HL-60 (cell line): Measurements from ENCODE around the gene FBXW4.

Experiments
- DNase-seq, 2 experiments: peaks; one replicate each; pipeline ENCODE4 v3.0.0-alpha.2; 2010 to 2020; ENCODE audit warnings: low read depth in 1 of 2, low spot score in 1 of 2
- H3K27ac ChIP-seq: fragments of 250-450 bp; sonication (Bioruptor Pico); replicated peaks from 2 replicates; pipeline ENCODE4 v1.5.1; 2020; ENCODE audit warnings: mild to moderate bottlenecking, moderate library complexity
- H3K27me3 ChIP-seq: fragments of 250-450 bp; sonication (Bioruptor Pico); 2 replicates; pipeline ENCODE4 v1.5.1; 2021; ENCODE audit warnings: mild to moderate bottlenecking, moderate library complexity; ENCODE audit not compliant: insufficient read depth, poor library complexity, severe bottlenecking
- H3K4me3 ChIP-seq: replicated peaks from 2 replicates; pipeline ENCODE4 v1.5.1; 2011; ENCODE audit warnings: mild to moderate bottlenecking, control low read depth, low read length; ENCODE audit not compliant: insufficient read depth
- GABPA ChIP-seq: IDR thresholded peaks from 2 replicates; pipeline ENCODE4 v1.6.1; 2012; ENCODE audit warnings: low read depth
- POLR2AphosphoS5 ChIP-seq: IDR thresholded peaks from 2 replicates; pipeline ENCODE4 v1.6.1; 2012; ENCODE audit warnings: low read depth
- SPI1 ChIP-seq: IDR thresholded peaks from 2 replicates; pipeline ENCODE4 v1.6.1; 2012; ENCODE audit warnings: low read depth, mild to moderate bottlenecking, borderline replicate concordance
- TF ChIP-seq, protein P1 (sequence below): IDR thresholded peaks from 2 replicates; pipeline ENCODE4 v1.6.1; 2012; ENCODE audit warnings: low read depth; ENCODE audit not compliant: insufficient replicate concordance
- TF ChIP-seq, protein P2 (sequence below): IDR thresholded peaks from one replicate; pipeline ENCODE4 v1.5.1; 2011; ENCODE audit warnings: low read length, control low read depth, inconsistent platforms; ENCODE audit not compliant: insufficient read depth

FBXW4 gene

GRCh38 chr10:101720606-101721230, 25.7 kb upstream of the FBXW4 start:
- DNase-seq: no peak
- H3K27me3 ChIP-seq: peaks cover 3% of the 10 kb centered on the region
- no peak overlapping the region for H3K27ac ChIP-seq
- TF ChIP-seq POLR2AphosphoS5 (no peak), SPI1 (no peak), GABPA (no peak)
- TF ChIP-seq, protein P1, sequence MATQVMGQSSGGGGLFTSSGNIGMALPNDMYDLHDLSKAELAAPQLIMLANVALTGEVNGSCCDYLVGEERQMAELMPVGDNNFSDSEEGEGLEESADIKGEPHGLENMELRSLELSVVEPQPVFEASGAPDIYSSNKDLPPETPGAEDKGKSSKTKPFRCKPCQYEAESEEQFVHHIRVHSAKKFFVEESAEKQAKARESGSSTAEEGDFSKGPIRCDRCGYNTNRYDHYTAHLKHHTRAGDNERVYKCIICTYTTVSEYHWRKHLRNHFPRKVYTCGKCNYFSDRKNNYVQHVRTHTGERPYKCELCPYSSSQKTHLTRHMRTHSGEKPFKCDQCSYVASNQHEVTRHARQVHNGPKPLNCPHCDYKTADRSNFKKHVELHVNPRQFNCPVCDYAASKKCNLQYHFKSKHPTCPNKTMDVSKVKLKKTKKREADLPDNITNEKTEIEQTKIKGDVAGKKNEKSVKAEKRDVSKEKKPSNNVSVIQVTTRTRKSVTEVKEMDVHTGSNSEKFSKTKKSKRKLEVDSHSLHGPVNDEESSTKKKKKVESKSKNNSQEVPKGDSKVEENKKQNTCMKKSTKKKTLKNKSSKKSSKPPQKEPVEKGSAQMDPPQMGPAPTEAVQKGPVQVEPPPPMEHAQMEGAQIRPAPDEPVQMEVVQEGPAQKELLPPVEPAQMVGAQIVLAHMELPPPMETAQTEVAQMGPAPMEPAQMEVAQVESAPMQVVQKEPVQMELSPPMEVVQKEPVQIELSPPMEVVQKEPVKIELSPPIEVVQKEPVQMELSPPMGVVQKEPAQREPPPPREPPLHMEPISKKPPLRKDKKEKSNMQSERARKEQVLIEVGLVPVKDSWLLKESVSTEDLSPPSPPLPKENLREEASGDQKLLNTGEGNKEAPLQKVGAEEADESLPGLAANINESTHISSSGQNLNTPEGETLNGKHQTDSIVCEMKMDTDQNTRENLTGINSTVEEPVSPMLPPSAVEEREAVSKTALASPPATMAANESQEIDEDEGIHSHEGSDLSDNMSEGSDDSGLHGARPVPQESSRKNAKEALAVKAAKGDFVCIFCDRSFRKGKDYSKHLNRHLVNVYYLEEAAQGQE: no peak
- TF ChIP-seq, protein P2, sequence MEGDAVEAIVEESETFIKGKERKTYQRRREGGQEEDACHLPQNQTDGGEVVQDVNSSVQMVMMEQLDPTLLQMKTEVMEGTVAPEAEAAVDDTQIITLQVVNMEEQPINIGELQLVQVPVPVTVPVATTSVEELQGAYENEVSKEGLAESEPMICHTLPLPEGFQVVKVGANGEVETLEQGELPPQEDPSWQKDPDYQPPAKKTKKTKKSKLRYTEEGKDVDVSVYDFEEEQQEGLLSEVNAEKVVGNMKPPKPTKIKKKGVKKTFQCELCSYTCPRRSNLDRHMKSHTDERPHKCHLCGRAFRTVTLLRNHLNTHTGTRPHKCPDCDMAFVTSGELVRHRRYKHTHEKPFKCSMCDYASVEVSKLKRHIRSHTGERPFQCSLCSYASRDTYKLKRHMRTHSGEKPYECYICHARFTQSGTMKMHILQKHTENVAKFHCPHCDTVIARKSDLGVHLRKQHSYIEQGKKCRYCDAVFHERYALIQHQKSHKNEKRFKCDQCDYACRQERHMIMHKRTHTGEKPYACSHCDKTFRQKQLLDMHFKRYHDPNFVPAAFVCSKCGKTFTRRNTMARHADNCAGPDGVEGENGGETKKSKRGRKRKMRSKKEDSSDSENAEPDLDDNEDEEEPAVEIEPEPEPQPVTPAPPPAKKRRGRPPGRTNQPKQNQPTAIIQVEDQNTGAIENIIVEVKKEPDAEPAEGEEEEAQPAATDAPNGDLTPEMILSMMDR: no peak
- no peak overlapping the region for H3K4me3 ChIP-seq

- H3K27ac ChIP-seq: no peak overlapping the region
- DNase-seq: no peak
- H3K4me3 ChIP-seq: no peak overlapping the region
- peaks cover 3% of the 10 kb centered on the region for H3K27me3 ChIP-seq
- TF ChIP-seq, protein P2: no peak
- TF ChIP-seq, protein P1: no peak
- TF ChIP-seq SPI1: no peak
- no peak for TF ChIP-seq POLR2AphosphoS5
- TF ChIP-seq GABPA: no peak
Measured at GRCh38 chr10:101718690-101719275, 23.8 kb upstream of the FBXW4 start.

DNA sequence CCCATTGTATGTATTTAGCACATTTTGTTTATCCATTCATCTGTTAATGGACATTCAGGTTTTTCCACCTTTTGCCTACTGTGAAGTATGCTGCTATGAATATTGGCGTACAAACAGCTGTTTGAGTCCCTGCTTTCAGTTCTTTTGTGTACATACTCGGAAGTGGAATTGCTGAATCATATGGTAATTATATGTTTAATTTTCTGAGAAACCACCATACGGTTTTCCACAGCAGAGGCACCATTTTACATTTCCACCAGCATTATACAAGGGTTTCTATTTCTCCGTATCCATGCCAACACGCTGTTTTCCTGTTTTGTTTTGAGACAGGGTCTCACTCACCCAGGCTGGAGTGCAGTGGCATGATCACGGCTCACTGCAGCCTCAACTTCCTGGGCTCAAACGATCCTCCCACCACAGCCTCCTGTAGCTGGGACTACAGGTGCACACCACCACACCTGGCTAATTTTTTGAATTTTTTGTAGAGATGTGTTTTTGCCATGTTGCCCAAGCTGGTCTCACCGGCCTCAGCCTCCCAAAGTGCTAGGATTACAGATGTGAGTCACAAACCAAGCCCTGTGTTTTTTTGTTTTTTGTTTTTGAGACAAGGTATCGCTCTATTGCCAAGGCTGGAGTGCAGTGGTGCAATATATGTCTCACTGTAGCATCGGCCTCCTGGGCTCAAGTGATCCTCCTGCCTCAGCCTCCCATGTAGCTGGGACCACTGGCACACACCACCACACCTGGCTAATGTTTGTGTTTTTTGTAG, 22.1 kb upstream of the FBXW4 start:
- no peak for TF ChIP-seq POLR2AphosphoS5
- no peak for TF ChIP-seq GABPA
- TF ChIP-seq, protein P1: no peak
- TF ChIP-seq SPI1: no peak
- TF ChIP-seq, protein P2: no peak
- Histone ChIP-seq H3K27ac (no peak overlapping the region), H3K27me3 (no peaks in the 10 kb centered on the region), H3K4me3 (no peak overlapping the region)
- DNase-seq: no peak
